ENCODE results near the gene SLC27A3. TPM values are rescaled to one million over a fixed set of nuclear protein-coding genes. Genes with fewer than 3 reads are reported as not detected.

SLC27A3 gene
- total and polyA plus RNA-seq, 11 donors: 7.9 to 37.1 (median 11.0) TPM

DNA sequence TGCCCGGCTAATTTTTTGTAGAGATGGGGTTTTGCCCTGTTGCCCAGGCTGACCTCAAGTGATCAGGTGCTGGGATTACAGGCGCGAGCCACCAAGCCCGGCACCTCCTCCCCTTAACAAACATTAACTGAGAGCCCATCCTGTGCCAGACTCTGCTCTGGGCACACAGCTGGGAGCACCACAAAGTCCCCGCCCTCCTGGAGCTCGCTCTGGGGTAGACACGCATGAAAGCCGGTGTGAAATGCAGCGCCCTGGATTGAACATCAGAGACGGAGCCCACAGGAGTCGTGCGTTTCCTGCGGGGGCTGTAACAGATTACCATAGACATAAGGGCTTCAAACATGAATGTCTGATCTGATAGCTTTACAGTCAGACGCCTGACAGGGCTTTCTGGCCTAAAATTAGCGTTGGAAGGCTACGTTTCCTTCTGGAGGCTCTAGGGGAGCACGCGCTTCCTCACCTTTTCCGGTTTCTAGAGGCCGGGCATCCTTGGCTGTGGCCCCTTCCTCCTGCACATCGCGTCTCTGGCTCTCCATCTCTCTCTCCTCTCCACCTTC, 14.3 kb downstream of the SLC27A3 start:
- peak in 3 of 4 donors; percentile 1 to 27 (median 6) for ATAC-seq
- peak in 3 of 5 donors; percentile 27 to 54 (median 35) for DNase-seq
- TF ChIP-seq, protein P1, sequence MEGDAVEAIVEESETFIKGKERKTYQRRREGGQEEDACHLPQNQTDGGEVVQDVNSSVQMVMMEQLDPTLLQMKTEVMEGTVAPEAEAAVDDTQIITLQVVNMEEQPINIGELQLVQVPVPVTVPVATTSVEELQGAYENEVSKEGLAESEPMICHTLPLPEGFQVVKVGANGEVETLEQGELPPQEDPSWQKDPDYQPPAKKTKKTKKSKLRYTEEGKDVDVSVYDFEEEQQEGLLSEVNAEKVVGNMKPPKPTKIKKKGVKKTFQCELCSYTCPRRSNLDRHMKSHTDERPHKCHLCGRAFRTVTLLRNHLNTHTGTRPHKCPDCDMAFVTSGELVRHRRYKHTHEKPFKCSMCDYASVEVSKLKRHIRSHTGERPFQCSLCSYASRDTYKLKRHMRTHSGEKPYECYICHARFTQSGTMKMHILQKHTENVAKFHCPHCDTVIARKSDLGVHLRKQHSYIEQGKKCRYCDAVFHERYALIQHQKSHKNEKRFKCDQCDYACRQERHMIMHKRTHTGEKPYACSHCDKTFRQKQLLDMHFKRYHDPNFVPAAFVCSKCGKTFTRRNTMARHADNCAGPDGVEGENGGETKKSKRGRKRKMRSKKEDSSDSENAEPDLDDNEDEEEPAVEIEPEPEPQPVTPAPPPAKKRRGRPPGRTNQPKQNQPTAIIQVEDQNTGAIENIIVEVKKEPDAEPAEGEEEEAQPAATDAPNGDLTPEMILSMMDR (IDR thresholded peaks at IDR 0.05): no peak
- no peak for TF ChIP-seq POLR2A (IDR thresholded peaks at IDR 0.05)
- Histone ChIP-seq H3K4me1 (peaks cover 0 to 35% (median 18%) of the 10 kb centered on the region in 12 donors), H3K9me3 (no peaks in the 10 kb centered on the region), H3K36me3 (no peaks in the 10 kb centered on the region), H3K27ac (peak overlapping the region; percentile 73 to 96 (median 89)), H3K4me3 (peak overlapping the region in 10 of 12 donors; percentile 26 to 51 (median 42)), H3K27me3 (no peaks in the 10 kb centered on the region)
- 33 to 45% (median 38%) methylated on average over 22 of the region's 22 CpGs for WGBS, 4 donors
- intact Hi-C loops (cut with DNase I): loop anchor here in 8 of 10 donors (2.0 to 10.0 kb wide), 6 partner anchors 155 to 485 kb away; partner anchors contain the start of genes DENND4B (in 4 of the 8), CREB3L4 (in 1 of the 8), CRTC2 (in 1 of the 8) and HAX1 (in 1 of the 8)

DNA sequence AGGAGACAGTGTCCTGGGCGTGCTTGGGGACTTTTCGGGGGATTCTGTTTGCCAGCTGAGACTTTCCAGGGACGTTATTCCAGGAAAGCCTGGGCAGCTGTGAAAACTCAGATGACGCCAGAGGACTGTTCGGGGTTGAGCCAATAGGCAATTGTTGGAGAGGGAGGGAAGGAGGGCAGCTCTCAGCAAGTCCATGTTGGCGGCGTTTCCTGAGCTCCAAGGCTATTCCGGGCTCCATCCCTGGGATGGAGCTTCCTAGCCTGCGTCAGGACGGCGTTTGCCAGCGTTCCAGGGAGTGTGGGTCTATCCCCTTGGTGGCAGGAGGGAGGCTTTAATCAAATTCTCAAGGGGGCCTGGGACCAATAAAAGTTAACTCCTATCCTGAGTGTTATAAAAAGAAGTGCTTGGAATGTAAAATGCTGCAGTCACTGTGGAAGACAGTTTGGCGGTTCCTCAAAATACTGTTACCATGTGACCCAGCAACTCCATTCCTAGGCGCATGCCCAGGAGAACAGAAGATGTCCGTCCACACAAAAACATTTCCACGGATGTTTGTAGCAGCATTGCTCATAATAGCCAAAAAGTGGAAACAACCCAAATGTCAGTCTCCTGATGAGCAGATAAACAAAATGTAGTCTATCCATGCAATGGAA, 15.2 kb downstream of the SLC27A3 start:
- Histone ChIP-seq H3K27ac (peak overlapping the region; percentile 73 to 96 (median 89)), H3K4me3 (peak overlapping the region in 10 of 12 donors; percentile 26 to 51 (median 42)), H3K4me1 (peaks cover 0 to 35% (median 18%) of the 10 kb centered on the region in 12 donors), H3K9me3 (no peaks in the 10 kb centered on the region), H3K36me3 (no peaks in the 10 kb centered on the region), H3K27me3 (no peaks in the 10 kb centered on the region)
- TF ChIP-seq, protein P1 (IDR thresholded peaks at IDR 0.05): no peak
- no peak for TF ChIP-seq POLR2A (IDR thresholded peaks at IDR 0.05)
- WGBS, 4 donors: 2 to 7% (median 5%) methylated on average over 16 of the region's 16 CpGs
- intact Hi-C loops (cut with DNase I): loop anchor here in 8 of 10 donors (2.0 to 10.0 kb wide), 6 partner anchors 154 to 484 kb away; partner anchors contain the start of genes DENND4B (in 4 of the 8), CREB3L4 (in 1 of the 8), CRTC2 (in 1 of the 8) and HAX1 (in 1 of the 8)
- ATAC-seq (peak; percentile 89 to 95 (median 94)), DNase-seq (peak; percentile 83 to 93 (median 91))

DNA sequence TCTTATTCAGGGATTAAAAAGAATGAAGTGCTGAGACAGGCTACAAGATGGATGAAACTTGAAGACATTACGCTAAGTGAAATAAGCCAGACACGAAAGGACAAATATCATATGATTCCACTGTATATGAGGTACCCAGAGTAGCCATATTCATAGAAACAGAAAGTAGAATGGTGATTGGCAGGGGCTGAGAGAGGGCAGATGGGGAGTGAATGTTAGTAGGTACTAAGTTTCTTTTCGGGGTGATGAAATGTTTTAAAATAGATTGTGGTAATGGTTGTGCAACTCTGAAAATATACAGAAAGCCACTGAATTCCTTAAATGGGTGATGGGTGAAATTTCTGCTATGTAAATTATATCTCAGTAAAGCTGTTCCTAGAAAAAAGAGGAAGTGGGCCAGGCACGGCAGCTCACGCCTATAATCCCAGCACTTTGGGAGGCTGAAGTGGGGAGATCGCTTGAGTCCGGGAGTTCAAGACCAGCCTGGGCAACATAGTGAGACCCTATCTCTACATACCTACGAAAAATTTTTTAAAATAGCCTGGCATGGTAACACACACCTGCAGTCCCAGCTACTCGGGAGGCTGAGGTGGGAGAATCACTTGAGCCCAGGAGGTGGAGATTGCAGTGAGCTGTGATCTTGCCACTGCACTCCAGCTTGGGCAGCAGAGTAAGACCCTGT, 15.9 kb downstream of the SLC27A3 start:
- H3K4me1 ChIP-seq: peaks cover 0 to 35% (median 18%) of the 10 kb centered on the region in 12 donors
- TF ChIP-seq POLR2A (IDR thresholded peaks at IDR 0.05): no peak
- TF ChIP-seq, protein P1 (IDR thresholded peaks at IDR 0.05): no peak
- peak overlapping the region; percentile 73 to 96 (median 89) for H3K27ac ChIP-seq
- peak overlapping the region in 10 of 12 donors; percentile 26 to 51 (median 42) for H3K4me3 ChIP-seq
- no peak for DNase-seq
- H3K9me3 ChIP-seq: no peaks in the 10 kb centered on the region
- 68 to 73% (median 70%) methylated on average over 9 of the region's 9 CpGs for WGBS, 4 donors
- peak in 3 of 4 donors; percentile 13 to 25 (median 18) for ATAC-seq
- H3K36me3 ChIP-seq: no peaks in the 10 kb centered on the region
- H3K27me3 ChIP-seq: no peaks in the 10 kb centered on the region
- intact Hi-C loops (cut with DNase I): loop anchor here in 8 of 10 donors (2.0 to 10.0 kb wide), 6 partner anchors 154 to 484 kb away; partner anchors contain the start of genes DENND4B (in 4 of the 8), CREB3L4 (in 1 of the 8), CRTC2 (in 1 of the 8) and HAX1 (in 1 of the 8)

Data from heart left ventricle (tissue), 16 donors.